ENCODE measurements around the gene SLC22A3. TPM values are rescaled to one million over a fixed set of nuclear protein-coding genes. Genes with fewer than 3 reads are reported as not detected.
"Not testable (repeated sequence)": the region's sequence is repeated elsewhere in the genome, so short reads cannot be mapped to it uniquely, and the experiment has no call there.

SLC22A3 gene
- total RNA-seq, 1 experiment from 2014 or later: not detected

DNA sequence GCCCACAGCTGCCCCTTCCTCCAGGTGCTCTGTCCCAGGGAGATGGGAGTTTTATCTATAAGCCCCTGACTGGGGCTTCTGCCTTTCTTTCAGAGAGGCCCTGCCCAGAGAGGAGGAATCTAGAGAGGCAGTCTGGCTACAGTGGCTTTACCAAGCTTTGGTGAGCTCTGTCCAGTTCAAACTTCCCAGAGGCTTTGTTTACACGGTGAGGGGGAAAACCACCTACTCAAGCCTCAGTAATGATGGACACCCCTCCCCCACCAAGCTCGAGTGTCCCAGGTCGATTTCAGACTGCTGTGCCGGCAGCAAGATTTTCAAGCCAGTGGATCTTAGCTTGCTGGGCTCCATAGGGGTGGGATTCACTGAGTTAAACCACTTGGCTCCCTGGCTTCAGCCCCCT, 25.4 kb downstream of the SLC22A3 start:
- DNase-seq (ENCODE audit: low spot score): not testable (repeated sequence)

DNA sequence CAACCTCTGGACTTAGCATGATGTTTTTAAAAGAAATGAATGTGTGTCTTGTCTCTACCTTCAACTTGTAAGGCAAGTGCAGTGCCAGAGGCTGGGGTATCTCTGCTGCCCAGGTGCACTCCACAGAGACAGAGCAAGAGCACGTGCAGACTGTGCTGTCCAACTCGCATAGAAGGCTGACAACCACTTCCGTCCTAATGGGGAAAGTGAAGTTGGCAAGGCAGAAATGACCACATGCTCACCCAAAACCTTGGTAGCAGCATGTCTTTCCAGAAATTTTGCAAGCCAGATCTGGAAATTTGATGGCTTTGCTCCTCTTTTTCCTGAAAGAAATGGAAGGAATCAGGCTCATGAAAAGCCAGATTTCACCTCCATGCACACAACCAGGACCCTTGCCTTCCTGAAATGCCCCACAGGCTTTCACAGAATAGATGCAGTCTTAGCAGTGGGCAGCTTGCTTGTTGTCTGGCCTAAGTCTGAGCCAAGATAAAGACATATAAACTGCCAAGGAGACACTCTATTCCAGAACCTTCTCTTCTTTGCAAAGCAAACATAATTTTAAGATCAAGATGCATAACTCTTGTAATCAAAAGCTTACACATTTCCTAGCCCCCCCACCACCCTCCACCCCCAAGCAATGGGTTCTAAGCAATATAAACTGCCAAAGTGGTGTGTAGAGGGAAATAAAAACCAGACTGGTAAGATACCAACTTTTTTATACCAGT, 26.8 kb downstream of the SLC22A3 start:
- no peak for DNase-seq (ENCODE audit: low spot score)

GRCh38 chr6:160375561-160375949, 27.4 kb downstream of the SLC22A3 start:
- no peak for DNase-seq (ENCODE audit: low spot score)

DNA sequence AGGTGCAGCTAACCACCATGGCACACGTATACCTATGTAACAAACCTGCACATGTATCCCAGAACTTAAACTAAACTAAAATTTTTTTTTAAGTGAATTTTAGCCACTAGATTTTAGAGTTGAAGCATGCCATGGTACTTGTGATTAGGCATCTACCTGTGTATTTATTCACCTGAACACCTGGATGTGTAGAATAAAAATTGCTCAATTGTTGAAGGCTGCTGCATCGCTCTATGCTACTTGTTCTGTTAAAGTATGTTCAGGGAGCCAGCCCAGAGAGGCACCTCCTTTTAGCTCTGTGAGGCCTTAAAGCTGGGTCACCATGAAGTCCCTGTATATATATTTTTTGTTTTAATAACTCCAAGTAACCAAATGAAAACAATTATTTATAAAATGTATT, 28.3 kb downstream of the SLC22A3 start:
- no peak for DNase-seq (ENCODE audit: low spot score)

DNA sequence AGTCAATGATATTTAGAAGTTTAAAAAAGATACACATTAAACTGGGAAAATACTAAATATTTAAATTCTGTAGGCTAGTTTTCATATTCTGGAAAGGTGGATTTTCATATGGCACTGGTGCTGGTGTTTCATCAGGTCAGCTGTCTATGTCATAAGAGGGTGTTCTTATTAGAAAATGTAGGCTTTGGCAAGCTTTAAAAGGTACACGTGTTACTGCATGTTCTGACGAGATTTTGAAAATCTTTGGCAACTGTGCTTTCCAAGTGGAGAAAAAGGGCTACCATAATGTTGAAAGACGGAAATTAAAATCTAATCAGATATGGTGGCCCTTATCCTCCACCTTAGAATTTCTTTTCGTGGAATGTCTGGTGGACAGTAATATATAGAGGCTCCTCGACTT, 30.0 kb downstream of the SLC22A3 start:
- DNase-seq (ENCODE audit: low spot score): no peak

- DNase-seq (ENCODE audit: low spot score): no peak
These were observed 30.7 kb downstream of the SLC22A3 start for GRCh38 chr6:160378882-160379281.

DNA sequence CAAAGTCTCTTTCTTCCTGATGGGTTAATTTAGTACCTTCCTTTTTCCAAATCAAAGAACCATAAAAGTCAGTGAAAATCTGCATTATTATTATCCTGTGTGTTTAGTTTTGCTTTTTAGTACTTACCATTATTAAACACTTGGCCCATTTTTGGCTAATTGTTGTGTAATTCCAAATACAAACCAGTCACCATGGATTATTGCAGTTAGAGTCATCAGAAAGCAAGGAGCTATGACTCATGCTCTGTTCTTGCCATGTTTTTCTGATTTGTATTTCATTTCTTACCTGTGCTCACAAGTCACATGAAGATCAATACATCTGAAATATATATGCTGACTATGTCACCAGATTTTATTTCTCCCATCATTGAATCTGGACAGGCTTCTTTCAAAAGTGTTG, 31.3 kb downstream of the SLC22A3 start:
- DNase-seq (ENCODE audit: low spot score): no peak

DNA sequence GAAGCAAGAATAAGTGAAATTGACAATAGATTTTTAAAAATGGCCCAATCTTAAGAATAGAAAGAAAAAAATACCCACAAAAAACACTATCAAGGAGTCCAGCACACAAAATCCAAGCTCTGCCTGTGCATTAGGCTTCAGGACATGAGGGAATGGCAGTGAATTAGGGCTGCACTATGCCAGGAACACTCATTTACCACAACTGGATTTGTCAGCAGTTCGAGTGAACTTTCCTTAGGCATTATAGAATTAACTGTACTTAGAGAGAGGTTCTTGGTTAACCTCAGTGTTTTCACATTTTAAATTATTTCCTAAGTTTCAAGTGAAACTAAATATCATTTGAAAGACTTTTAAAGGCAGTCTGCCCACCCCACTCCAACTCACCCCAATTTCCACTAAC, 34.8 kb downstream of the SLC22A3 start:
- no peak for DNase-seq (ENCODE audit: low spot score)

DNA sequence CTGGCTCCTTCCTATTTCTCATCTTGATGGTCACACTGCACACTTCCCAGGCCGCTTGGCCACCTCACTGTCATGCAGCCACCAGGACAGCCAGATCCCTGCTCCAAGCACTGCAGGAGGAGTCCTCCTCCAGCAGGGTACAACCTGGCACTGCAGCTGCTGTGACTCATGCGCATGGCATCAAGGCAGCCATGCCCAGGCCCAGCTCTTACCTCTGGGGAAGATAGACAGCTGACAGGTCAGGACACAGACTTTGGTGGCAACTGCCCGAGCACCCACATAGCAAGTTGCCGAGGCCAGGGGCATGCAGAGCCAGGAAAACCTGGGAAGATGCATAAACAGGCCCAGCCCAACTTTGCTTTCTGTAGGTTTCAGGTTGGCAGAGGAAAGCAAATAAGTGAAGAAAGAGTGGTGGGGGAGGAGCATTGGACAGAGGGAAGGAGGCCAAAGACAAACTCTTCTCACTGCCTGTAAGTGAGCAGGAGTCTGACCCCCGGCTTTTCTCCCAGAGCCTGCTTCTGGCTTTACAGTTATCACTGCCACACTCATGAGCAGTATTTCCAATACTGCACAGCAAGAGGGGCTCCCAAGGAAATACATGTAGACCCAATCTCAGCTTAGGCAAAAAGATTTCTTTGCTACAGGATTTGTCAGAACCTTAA, 38.8 kb downstream of the SLC22A3 start:
- peak; percentile 24 for DNase-seq (ENCODE audit: low spot score)

GRCh38 chr6:160387916-160388643, 39.9 kb downstream of the SLC22A3 start:
- no peak for DNase-seq (ENCODE audit: low spot score)

GRCh38 chr6:160388922-160389321, 40.7 kb downstream of the SLC22A3 start:
- no peak for DNase-seq (ENCODE audit: low spot score)

GRCh38 chr6:160391419-160392116, 43.4 kb downstream of the SLC22A3 start:
- DNase-seq (ENCODE audit: low spot score): peak; percentile 15

GRCh38 chr6:160393442-160393841, 45.3 kb downstream of the SLC22A3 start:
- DNase-seq (ENCODE audit: low spot score): not testable (repeated sequence)

DNA sequence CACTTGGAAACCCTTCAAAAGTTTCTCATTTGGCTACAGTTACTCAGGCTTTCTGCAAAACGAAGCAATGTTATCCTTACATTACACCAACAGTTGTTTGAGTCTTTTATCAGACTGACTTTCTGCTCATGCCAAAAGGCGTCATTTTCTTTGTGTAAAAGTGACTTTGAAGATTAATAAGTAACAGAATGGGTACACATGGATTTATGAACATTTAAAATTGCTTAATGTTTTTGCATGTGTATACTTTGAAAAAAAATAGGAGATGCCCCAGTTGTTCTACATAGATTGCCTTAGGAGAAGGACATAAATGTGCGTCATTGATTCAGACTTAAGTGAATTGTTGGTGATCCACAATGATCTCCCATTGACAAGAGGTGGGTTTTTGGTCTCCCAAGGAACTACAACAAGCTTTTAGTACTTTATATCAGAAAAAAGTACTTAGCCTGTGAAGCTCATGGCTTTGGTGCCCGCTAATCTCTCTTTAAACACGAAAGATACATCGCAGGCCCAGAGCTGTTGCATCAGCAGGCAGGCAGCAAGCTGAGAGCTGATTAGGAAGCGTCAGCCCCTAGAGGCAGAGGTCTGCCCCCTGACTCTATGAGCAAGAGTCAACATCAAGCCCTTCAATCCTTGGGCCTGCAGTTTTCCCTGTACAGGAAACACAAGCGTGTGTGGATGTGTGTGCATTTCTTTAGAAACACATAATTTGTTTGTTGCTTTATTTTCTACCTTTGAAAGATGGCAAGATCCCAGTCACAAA, 45.9 kb downstream of the SLC22A3 start:
- DNase-seq (ENCODE audit: low spot score): no peak

DNA sequence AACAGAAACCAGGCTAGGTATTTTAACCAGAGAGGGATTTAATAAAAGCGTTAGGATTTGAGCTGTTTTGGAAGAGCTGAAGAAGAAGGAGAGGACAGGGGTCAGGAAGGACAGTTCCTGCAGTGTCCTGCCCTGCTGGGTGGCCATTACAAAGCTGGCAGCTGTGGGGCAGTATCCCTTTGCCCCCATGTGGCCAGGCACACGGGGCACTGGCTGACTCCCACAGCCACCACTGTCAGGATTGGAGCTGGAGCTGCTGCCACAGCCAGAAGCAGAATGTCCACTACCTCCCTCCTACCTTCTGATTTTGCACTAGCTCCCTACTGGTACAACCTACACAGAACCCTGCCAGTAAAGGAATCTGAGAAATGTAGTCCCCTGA, 46.5 kb downstream of the SLC22A3 start:
- DNase-seq (ENCODE audit: low spot score): no peak

- no peak for DNase-seq (ENCODE audit: low spot score)
These were observed 47.0 kb downstream of the SLC22A3 start for GRCh38 chr6:160395187-160395586.

DNA sequence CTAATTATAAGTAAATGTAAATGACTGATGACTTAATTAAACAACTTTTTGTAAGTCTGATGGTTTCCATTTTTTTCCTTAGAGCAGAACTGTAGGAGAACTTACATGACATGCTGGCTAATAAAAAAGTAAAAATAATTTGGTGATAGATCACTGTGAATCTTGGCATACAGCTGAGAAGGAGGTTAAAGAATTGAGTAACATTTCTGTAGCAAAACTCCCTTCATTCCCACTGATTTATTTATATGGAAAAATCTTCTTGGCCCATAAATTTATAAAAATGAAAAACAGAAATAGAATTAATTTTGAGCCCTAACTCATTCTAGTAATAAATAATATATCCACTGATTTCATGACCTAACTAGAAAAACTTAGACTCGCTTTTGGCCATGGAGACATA, 48.1 kb downstream of the SLC22A3 start:
- DNase-seq (ENCODE audit: low spot score): no peak

- no peak for DNase-seq (ENCODE audit: low spot score)
These were observed 50.6 kb downstream of the SLC22A3 start for GRCh38 chr6:160398674-160399271.

- DNase-seq (ENCODE audit: low spot score): peak; percentile 7
These were observed 52.3 kb downstream of the SLC22A3 start for GRCh38 chr6:160400446-160400845.

GRCh38 chr6:160408528-160408927, 60.4 kb downstream of the SLC22A3 start:
- no peak for DNase-seq (ENCODE audit: low spot score)

GRCh38 chr6:160412993-160413392, 64.8 kb downstream of the SLC22A3 start:
- no peak for DNase-seq (ENCODE audit: low spot score)
